K562 (cell line): Measurements from ENCODE around the gene PCYT1A. TPM values are rescaled to one million over a fixed set of nuclear protein-coding genes. Genes with fewer than 3 reads are reported as not detected.

ENCODE experiments used
- ATAC-seq: fragments of 200-7000 bp; cut with Tn5 transposase; 3 replicates; pipeline ENCODE4 v1.9.1; 2020; ENCODE audit warnings: moderate library complexity
- BruUV-seq: library from RNA; stranded (reverse); fragments of 400-500 nt; replicated peaks from 2 replicates; lab custom pipeline; 2021; lab: Mats Ljungman, UMichigan
- CTCF ChIA-PET: fragments of 300-600 bp; formaldehyde crosslinking; extraction: SDS; loops from one replicate; lab custom pipeline; 2021; ENCODE audit warnings: low intra/inter-chr PET ratio; lab: Yijun Ruan, JAX
- POLR2A ChIA-PET: fragments of 300-600, 350-650 bp; sonication (Branson Sonifier 250); formaldehyde crosslinking; extraction: SDS; loops from one replicate; lab custom pipeline; 2021; ENCODE audit warnings: antibody characterized with exemption, inconsistent platforms; lab: Yijun Ruan, JAX
- DNase-seq, 4 experiments: peaks; one replicate each; pipeline versions ENCODE4 v3.0.0 to v3.0.0-alpha.2; 2011 to 2018; ENCODE audit warnings: low spot score in 3 of 4, mixed read lengths in 3 of 4; ENCODE audit errors: extremely low read depth in 1 of 4
- FAIRE-seq: peaks from 2 replicates; lab custom pipeline; 2011; peaks lifted over from hg19 to GRCh38; lab: Jason Lieb, UNC
- H2AFZ ChIP-seq: 2 replicates; pipeline ENCODE4 v1.6.0; 2011; ENCODE audit warnings: low read depth, low read length, control low read depth, inconsistent platforms
- H3K27ac ChIP-seq: fragments of 200-600 bp; 3 replicates; pipeline ENCODE4 v1.8.0; 2011; ENCODE audit warnings: low read depth, mild to moderate bottlenecking, control low read depth, inconsistent platforms, low read length, moderate library complexity, mixed read lengths; ENCODE audit errors: extremely low read depth
- H3K27me3 ChIP-seq, 2 experiments: fragments of 300-600 bp in 1 of 2; 2 replicates in 1 of 2; 3 replicates in 1 of 2; pipeline versions ENCODE4 v1.6.0 to v1.8.0; 2011; ENCODE audit warnings: inconsistent platforms in 2 of 2, low read length in 2 of 2, mild to moderate bottlenecking in 1 of 2, mixed read lengths in 1 of 2, moderate library complexity in 1 of 2; ENCODE audit not compliant: control insufficient read depth in 2 of 2, insufficient read depth in 2 of 2
- H3K36me3 ChIP-seq: fragments of 300-600 bp; 3 replicates; pipeline ENCODE4 v1.8.0; 2011; ENCODE audit warnings: mild to moderate bottlenecking, low read length, inconsistent platforms; ENCODE audit not compliant: control insufficient read depth, insufficient read depth
- H3K4me1 ChIP-seq, 2 experiments: fragments of 200-600 bp in 1 of 2; replicated peaks in 1 of 2; 2 replicates in 1 of 2; 3 replicates in 1 of 2; pipeline versions ENCODE4 v1.5.1 to v1.8.0; 2011; ENCODE audit warnings: inconsistent platforms in 2 of 2, low read length in 2 of 2, mild to moderate bottlenecking in 1 of 2, mixed read lengths in 1 of 2, moderate library complexity in 1 of 2; ENCODE audit not compliant: control insufficient read depth in 2 of 2, insufficient read depth in 2 of 2
- H3K4me2 ChIP-seq: 2 replicates; pipeline ENCODE4 v1.6.1; 2011; ENCODE audit warnings: low read length, control low read depth, inconsistent platforms, mixed read lengths; ENCODE audit not compliant: insufficient read depth
- H3K4me3 ChIP-seq: fragments of 200-600 bp; sonication (generic), shearing (Covaris generic); 2 replicates; pipeline ENCODE4 v1.5.1; 2016; ENCODE audit warnings: control low read depth, inconsistent platforms
- H3K79me2 ChIP-seq: fragments of 200-600 bp; 3 replicates; pipeline ENCODE4 v1.8.0; 2011; ENCODE audit warnings: low read length, inconsistent platforms; ENCODE audit not compliant: control insufficient read depth, insufficient read depth
- H3K9ac ChIP-seq, 2 experiments: 2 replicates each; pipeline versions ENCODE4 v1.6.0 to v1.6.1; 2011; ENCODE audit warnings: low read depth in 2 of 2, low read length in 2 of 2, control low read depth in 1 of 2, inconsistent platforms in 1 of 2, mild to moderate bottlenecking in 1 of 2, mixed read lengths in 1 of 2; ENCODE audit not compliant: insufficient read depth in 1 of 2
- H3K9me1 ChIP-seq: one replicate; pipeline ENCODE4 v1.6.0; 2011; ENCODE audit warnings: inconsistent platforms, mild to moderate bottlenecking, low read length, moderate library complexity; ENCODE audit not compliant: control insufficient read depth, insufficient read depth
- H3K9me3 ChIP-seq: replicated peaks from 2 replicates; pipeline ENCODE4 v1.5.1; 2011; ENCODE audit warnings: low read depth, low read length, inconsistent platforms; ENCODE audit not compliant: control insufficient read depth, insufficient read depth
- H4K20me1 ChIP-seq: replicated peaks from 2 replicates; pipeline ENCODE4 v1.6.1; 2011; ENCODE audit warnings: low read length, inconsistent platforms, mixed read lengths; ENCODE audit not compliant: control insufficient read depth, insufficient read depth
- PCBP1 ChIP-seq: fragments of 200-400 bp; formaldehyde crosslinking; IDR thresholded peaks from 2 replicates; pipeline ENCODE4 v1.6.1; 2018; ENCODE audit warnings: mild to moderate bottlenecking, low read depth, low read length; ENCODE audit not compliant: poor library complexity, severe bottlenecking
- POLR2A ChIP-seq: fragments of 450-650 bp; conservative IDR thresholded peaks from 2 replicates; pipeline ENCODE4 v1.6.1; 2016
- ZNF707 ChIP-seq: fragments of 250-450 bp; sonication (Bioruptor Pico); conservative IDR thresholded peaks from 2 replicates; pipeline ENCODE4 v1.8.0; 2022; ENCODE audit warnings: inconsistent platforms, mild to moderate bottlenecking, moderate library complexity
- WGBS: fragments of 100-300 bp; shearing (Covaris generic); methylation state at CpG from one replicate; pipeline ENCODE4 v1.1.6; 2016; ENCODE audit warnings: low coverage, mixed read lengths; ENCODE audit not compliant: insufficient coverage; ENCODE audit errors: missing lambda C conversion rate; 5-methylcytosine and 5-hydroxymethylcytosine counted together
- in situ Hi-C: fragments of 300-500 bp; cut with MboI; formaldehyde crosslinking; loops from 4 replicates; pipeline ENCODE4 v1.15.0; 2018; ENCODE audit warnings: inconsistent platforms, mixed read lengths
- intact Hi-C: fragments of 100-400 bp; cut with micrococcal nuclease; formaldehyde crosslinking; loops from 2 replicates; pipeline ENCODE4 v1.14.2; 2022
- polyA plus RNA-seq, 8 experiments: library from polyadenylated mRNA; depleted of rRNA in 4 of 8; stranded (reverse) in 5 of 8; unstranded in 3 of 8; fragments of >200 nt; fragmentation: Nextera tagmentation in 2 of 8; fragmentation: Illumina TruSeq in 1 of 8; extraction: Ambion mirVana in 2 of 8; extraction: Trizol in 1 of 8; gene quantifications; 2 replicates each; pipeline versions ENCODE4 v1.2.1 to v1.2.3, GENCODE V29; 2011 to 2014; ENCODE audit warnings: inconsistent platforms in 1 of 8, missing spikeins in 1 of 8
- total RNA-seq, 7 experiments: library from RNA; depleted of rRNA in 6 of 7; stranded (reverse); fragments of >200 nt in 6 of 7; fragmentation: Illumina TruSeq in 2 of 7; extraction: Trizol in 2 of 7; gene quantifications; 2 replicates each; pipeline versions ENCODE4 v1.2.1 to v1.2.3, GENCODE V29; 2011 to 2021; ENCODE audit warnings: low replicate concordance in 1 of 7
- TF ChIP-seq, protein P1 (sequence below): sonication (generic); formaldehyde crosslinking; IDR thresholded peaks from 2 replicates; pipeline ENCODE4 v1.9.0; 2022; ENCODE audit warnings: mild to moderate bottlenecking, missing genetic modification reagents

Gene PCYT1A
- total and polyA plus RNA-seq, 9 of the 15 experiments (the other 6 are each of a cell fraction or from before 2014, with no cell fraction given), result 13.4 to 62.8 (median 49.4) TPM

GRCh38 chr3:196321162-196321561, 33.6 kb upstream of the PCYT1A start:
- in situ Hi-C loops, result no loop called here
- CTCF ChIA-PET, result no interaction called here

GRCh38 chr3:196320137-196320536, 32.6 kb upstream of the PCYT1A start:
- CTCF ChIA-PET, result no interaction called here
- Histone ChIP-seq H3K9ac (peak overlapping the region in 1 of 2 experiments; percentile 86; a peak in 2 of 4 replicates), H3K9me1 (no peaks in the 10 kb centered on the region), H4K20me1 (no peaks in the 10 kb centered on the region), H3K4me2 (no peak overlapping the region), H2AFZ (no peak overlapping the region), H3K4me1 (peaks cover 8 to 15% of the 10 kb centered on the region in 2 experiments; a peak in 4 of 5 replicates), H3K27ac (peak overlapping the region; percentile 4; the same call in 1 of the 3 replicates), H3K79me2 (peaks cover 16% of the 10 kb centered on the region), H3K4me3 (no peak overlapping the region), H3K9me3 (no peaks in the 10 kb centered on the region; the same call in 1 of the 2 replicates), H3K27me3 (no peaks in the 10 kb centered on the region; a peak in 1 of 5 replicates), H3K36me3 (peaks cover 63% of the 10 kb centered on the region)
- TF ChIP-seq POLR2A (0 out of 2 replicates have a peak, but pooled peaks have one; percentile 34), ZNF707 (CRISPR knock-in tag) (no peak)
- TF ChIP-seq, protein P1, sequence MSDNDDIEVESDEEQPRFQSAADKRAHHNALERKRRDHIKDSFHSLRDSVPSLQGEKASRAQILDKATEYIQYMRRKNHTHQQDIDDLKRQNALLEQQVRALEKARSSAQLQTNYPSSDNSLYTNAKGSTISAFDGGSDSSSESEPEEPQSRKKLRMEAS (CRISPR knock-in tag), result no peak
- WGBS, result 83% methylated on average over 1 of the region's 3 CpGs
- POLR2A ChIA-PET, result interaction anchor here (0.6 to 2.2 kb wide), 5 partner anchors 10 to 109 kb away, joined by 3 to 15 read pairs (median 5); partner anchors contain the start of gene TM4SF19
- FAIRE-seq (no peak), ATAC-seq (no peak), DNase-seq (no peak)
- in situ Hi-C loops (no loop called here), intact Hi-C loops (no loop called here)
- no TSS peak for BruUV-seq

More at GRCh38 chr3:196321162-196321561, 33.6 kb upstream of the PCYT1A start:
- peaks cover 8 to 15% of the 10 kb centered on the region in 2 experiments; a peak in 4 of 5 replicates for H3K4me1 ChIP-seq
- no peaks in the 10 kb centered on the region; the same call in 1 of the 2 replicates for H3K9me3 ChIP-seq
- no peak overlapping the region for H3K27ac ChIP-seq
- H3K36me3 ChIP-seq, result peaks cover 67% of the 10 kb centered on the region
- BruUV-seq, result no TSS peak
- H3K4me3 ChIP-seq, result no peak overlapping the region
- 87% methylated on average over 10 of the region's 11 CpGs for WGBS
- H3K79me2 ChIP-seq, result peaks cover 16% of the 10 kb centered on the region
- no peak for TF ChIP-seq PCBP1
- no peak overlapping the region for H3K4me2 ChIP-seq
- FAIRE-seq (no peak), ATAC-seq (no peak), DNase-seq (no peak)
- intact Hi-C loops, result no loop called here
- no peaks in the 10 kb centered on the region; a peak in 1 of 5 replicates for H3K27me3 ChIP-seq
- H3K9ac ChIP-seq, result peak overlapping the region in 1 of 2 experiments; percentile 20; a peak in 1 of 4 replicates
- no peak overlapping the region for H2AFZ ChIP-seq
- H4K20me1 ChIP-seq, result no peaks in the 10 kb centered on the region
- POLR2A ChIA-PET, result interaction anchor here (0.6 to 2.2 kb wide), 3 partner anchors 13 to 86 kb away, joined by 3 to 15 read pairs (median 3); partner anchors contain the start of gene TM4SF19
- no peaks in the 10 kb centered on the region for H3K9me1 ChIP-seq
